ENCODE results near the gene IQSEC2.

The IQSEC2 gene

DNA sequence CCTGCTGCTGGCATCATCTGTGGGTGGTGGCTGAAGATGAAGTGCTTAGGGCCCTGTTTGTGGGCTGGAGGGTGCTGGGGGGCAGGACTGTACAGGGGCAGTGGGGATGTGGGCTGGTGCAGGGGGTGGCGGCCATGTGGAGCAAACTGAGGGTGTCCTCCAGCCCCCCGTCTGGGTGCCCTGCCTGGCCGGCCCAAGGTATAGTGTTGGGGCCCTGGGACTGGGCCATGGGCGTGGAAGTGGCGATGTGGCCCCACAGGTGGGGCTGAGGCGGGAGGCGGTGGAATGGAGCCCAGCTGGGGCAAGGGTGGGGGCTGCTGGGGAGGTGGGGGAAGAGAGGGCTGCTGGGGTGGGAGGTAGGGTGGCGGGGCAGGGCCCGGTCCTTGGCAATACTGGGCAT lies 46.9 kb downstream of the IQSEC2 start:
- FAIRE-seq (no peak), DNase-seq (ENCODE audit: insufficient read length) (no peak)
- no peak for TF ChIP-seq TAF1 (IDR thresholded peaks at IDR 0.05; ENCODE audit: borderline replicate concordance, low read depth, low read length)
- TF ChIP-seq POLR2AphosphoS5 (IDR thresholded peaks at IDR 0.05; ENCODE audit: low read depth, low read length) = no peak
- TF ChIP-seq POLR2A (IDR thresholded peaks at IDR 0.05; ENCODE audit: low read depth, low read length) = no peak

DNA sequence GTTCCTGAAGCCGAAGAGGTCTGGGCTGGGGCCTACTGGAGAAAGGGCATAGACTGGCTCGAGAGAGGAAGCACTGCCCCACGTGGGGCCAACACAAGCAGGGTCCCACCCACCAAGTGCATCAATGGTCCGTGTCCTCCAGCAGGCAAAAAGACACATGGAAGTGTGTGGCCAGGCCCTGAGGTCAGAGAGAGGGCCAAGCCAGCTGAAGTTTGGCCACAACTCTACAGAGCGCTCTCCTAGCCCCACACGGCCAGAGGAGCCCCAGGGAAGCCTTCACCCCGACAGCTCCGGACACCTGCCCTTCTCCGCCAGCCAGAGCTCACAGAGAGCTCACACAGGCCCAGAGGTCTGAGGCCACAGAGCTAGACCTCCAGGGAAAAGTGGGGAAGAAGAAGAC lies 47.8 kb downstream of the IQSEC2 start:
- TF ChIP-seq POLR2A (IDR thresholded peaks at IDR 0.05; ENCODE audit: low read depth, low read length) (no peak), POLR2AphosphoS5 (IDR thresholded peaks at IDR 0.05; ENCODE audit: low read depth, low read length) (no peak), TAF1 (IDR thresholded peaks at IDR 0.05; ENCODE audit: borderline replicate concordance, low read depth, low read length) (no peak)
- FAIRE-seq (no peak), DNase-seq (ENCODE audit: insufficient read length) (no peak)

DNA sequence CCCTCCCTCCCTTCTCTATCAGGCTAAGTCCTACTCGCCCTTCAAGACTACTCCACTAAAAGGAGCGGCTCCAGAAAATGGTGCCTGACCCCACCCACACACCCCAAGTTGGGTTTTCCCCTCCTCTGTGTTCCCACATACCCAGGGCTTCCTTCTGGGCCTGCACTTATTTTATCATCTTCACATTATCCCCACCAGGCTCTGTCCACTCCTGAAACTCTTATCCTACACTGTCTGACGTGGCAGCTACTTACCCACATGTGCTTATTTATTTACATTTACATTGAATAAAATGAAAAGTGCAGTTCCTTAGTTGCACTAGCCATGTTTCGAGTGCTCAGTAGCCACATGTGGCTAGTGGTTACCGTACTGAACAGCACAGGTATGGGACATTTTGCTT lies 51.3 kb downstream of the IQSEC2 start:
- no peak for TF ChIP-seq POLR2A (IDR thresholded peaks at IDR 0.05; ENCODE audit: low read depth, low read length)
- TF ChIP-seq TAF1 (IDR thresholded peaks at IDR 0.05; ENCODE audit: borderline replicate concordance, low read depth, low read length) = no peak
- TF ChIP-seq POLR2AphosphoS5 (IDR thresholded peaks at IDR 0.05; ENCODE audit: low read depth, low read length) = no peak
- no peak for FAIRE-seq
- DNase-seq (ENCODE audit: insufficient read length) = no peak

- DNase-seq (ENCODE audit: insufficient read length) = no peak
- TF ChIP-seq TAF1 (IDR thresholded peaks at IDR 0.05; ENCODE audit: borderline replicate concordance, low read depth, low read length) (no peak), POLR2AphosphoS5 (IDR thresholded peaks at IDR 0.05; ENCODE audit: low read depth, low read length) (no peak), POLR2A (IDR thresholded peaks at IDR 0.05; ENCODE audit: low read depth, low read length) (no peak)
- FAIRE-seq = no peak
These were observed 54.1 kb downstream of the IQSEC2 start for GRCh38 chrX:53227224-53227765.

- FAIRE-seq = peak; percentile 99
- peak; percentile 91 for TF ChIP-seq POLR2AphosphoS5 (IDR thresholded peaks at IDR 0.05; ENCODE audit: low read depth, low read length)
- peak; percentile 93 for TF ChIP-seq POLR2A (IDR thresholded peaks at IDR 0.05; ENCODE audit: low read depth, low read length)
- TF ChIP-seq TAF1 (IDR thresholded peaks at IDR 0.05; ENCODE audit: borderline replicate concordance, low read depth, low read length) = peak; percentile 98
- DNase-seq (ENCODE audit: insufficient read length) = peak; percentile 95
These were observed 56.3 kb downstream of the IQSEC2 start, which contains the start of gene KDM5C for GRCh38 chrX:53224860-53225797. TSS of gene KDM5C (minus strand) at chrX:53225207. CDS start at chrX:53224889, 318 bp downstream.

GRCh38 chrX:53223955-53224859 lies 57.2 kb downstream of the IQSEC2 start:
- FAIRE-seq (peak; percentile 53), DNase-seq (ENCODE audit: insufficient read length) (no peak)
- no peak for TF ChIP-seq POLR2AphosphoS5 (IDR thresholded peaks at IDR 0.05; ENCODE audit: low read depth, low read length)
- TF ChIP-seq TAF1 (IDR thresholded peaks at IDR 0.05; ENCODE audit: borderline replicate concordance, low read depth, low read length) = no peak
- no peak for TF ChIP-seq POLR2A (IDR thresholded peaks at IDR 0.05; ENCODE audit: low read depth, low read length)

DNA sequence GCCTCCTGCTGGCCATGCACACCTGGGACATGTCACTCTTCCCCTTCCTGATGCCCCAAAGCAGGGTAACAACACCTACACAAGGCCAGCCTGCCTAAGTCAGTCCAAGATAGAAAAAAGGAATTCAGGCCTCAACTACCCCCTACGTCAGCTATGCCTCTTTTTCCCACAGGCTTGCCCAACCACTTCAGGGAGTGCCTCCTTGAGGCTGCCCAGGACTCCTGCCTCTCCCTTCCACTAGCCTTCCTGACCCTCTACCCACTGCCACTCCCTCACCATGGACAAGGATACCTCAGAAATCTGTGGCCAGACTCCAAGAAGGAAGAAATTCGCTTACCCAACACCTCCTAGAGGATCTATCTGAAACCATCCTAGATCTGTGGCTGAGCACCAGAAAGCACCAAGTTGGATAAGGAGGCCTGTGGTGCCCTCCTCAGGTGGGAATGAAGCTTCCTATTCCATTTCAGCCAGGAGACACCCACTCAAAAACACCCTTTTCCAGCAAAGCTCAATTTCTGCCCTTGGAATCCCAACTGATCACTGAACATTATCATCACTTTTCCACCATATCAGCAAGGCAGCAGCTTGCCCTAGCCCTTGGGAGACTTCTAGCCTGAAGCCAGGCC lies 58.2 kb downstream of the IQSEC2 start:
- FAIRE-seq (peak; percentile 67), DNase-seq (ENCODE audit: insufficient read length) (no peak)
- TF ChIP-seq POLR2AphosphoS5 (IDR thresholded peaks at IDR 0.05; ENCODE audit: low read depth, low read length) (no peak), POLR2A (IDR thresholded peaks at IDR 0.05; ENCODE audit: low read depth, low read length) (no peak), TAF1 (IDR thresholded peaks at IDR 0.05; ENCODE audit: borderline replicate concordance, low read depth, low read length) (no peak)

Measured in GM12892 (cell line).